IPS-20b (cell line): Measurements from ENCODE around the gene ADH6.
"Not testable (repeated sequence)": the region's sequence is repeated elsewhere in the genome, so short reads cannot be mapped to it uniquely, and the experiment has no call there.

Source experiments
- H3K27ac ChIP-seq: one replicate; pipeline ENCODE4 v1.5.1; 2013; ENCODE audit warnings: low read length
- H3K27me3 ChIP-seq: 2 replicates; pipeline ENCODE4 v1.6.1; 2013; ENCODE audit warnings: mild to moderate bottlenecking, low read length, inconsistent platforms; ENCODE audit not compliant: insufficient read depth
- H3K36me3 ChIP-seq: 2 replicates; pipeline ENCODE4 v1.6.1; 2013; ENCODE audit warnings: low read depth, mild to moderate bottlenecking, inconsistent platforms, low read length, moderate library complexity; ENCODE audit not compliant: insufficient read depth
- H3K4me1 ChIP-seq: 2 replicates; pipeline ENCODE4 v1.6.1; 2013; ENCODE audit warnings: mild to moderate bottlenecking, control low read depth, inconsistent platforms, low read length, moderate library complexity; ENCODE audit not compliant: insufficient read depth
- H3K4me3 ChIP-seq: 2 replicates; pipeline ENCODE4 v1.5.1; 2013; ENCODE audit warnings: mild to moderate bottlenecking, low read length, inconsistent platforms
- H3K9ac ChIP-seq: 2 replicates; pipeline ENCODE4 v1.6.1; 2013; ENCODE audit warnings: low read depth, mild to moderate bottlenecking, inconsistent platforms, low read length, moderate library complexity
- H3K9me3 ChIP-seq: 2 replicates; pipeline ENCODE4 v1.6.1; 2013; ENCODE audit warnings: mild to moderate bottlenecking, low read depth, low read length, inconsistent platforms; ENCODE audit not compliant: insufficient read depth

ADH6 gene

DNA sequence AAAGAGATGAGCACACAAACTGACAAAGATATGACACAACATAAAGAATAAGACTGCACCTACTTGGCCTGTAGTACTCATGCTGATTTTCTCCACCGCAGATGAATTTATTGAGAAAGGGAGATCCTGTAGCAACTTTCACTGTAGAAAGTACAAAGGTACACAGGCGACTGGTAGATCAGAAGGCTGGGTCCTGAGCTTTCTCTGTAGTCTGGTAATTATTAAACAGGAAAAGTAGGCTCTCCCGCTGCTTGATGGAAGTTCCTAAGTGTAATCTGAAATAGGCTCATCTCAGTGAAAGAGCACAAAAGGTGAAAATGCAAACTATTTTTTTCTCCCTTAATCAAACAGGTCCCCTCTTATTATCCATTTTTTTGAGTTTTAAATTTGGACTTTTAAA, at the start of gene ADH6:
Gene ADH6 (minus strand): TSS at position 175 of the 400 bp plus-strand sequence. CDS start 94 bp downstream, at position 81.
- Histone ChIP-seq H3K9me3 (0 out of 2 replicates have a peak, but pooled peaks cover 2% of the 10 kb centered on the region), H3K27ac (no peak within 1 kb of the TSS), H3K4me3 (no peak within 1 kb of the TSS), H3K4me1 (peaks cover 19% of the 10 kb centered on the region), H3K36me3 (no peaks in the 10 kb centered on the region), H3K9ac (no peak within 1 kb of the TSS), H3K27me3 (no peaks in the 10 kb centered on the region)

DNA sequence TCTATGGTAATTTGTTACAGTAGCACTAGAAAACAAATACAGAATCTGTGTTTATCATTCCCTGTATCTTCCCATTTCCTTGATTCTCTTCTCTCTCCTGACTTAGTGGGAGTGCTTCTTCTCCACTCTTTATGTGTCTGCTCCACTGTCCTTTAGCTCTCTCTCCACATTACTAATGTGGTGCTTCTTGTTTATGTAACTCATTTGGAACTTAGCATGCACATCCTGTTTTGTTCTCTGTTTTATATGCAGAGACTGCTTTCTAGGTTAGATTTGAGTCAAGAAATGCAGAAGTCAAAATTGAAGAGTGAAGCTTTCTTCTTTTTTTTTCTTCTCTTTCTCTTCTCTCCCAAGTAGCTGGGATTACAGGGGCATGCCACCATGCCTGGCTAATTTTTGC, 45.9 kb upstream of the ADH6 start:
- no peaks in the 10 kb centered on the region for H3K27me3 ChIP-seq
- peaks cover 4% of the 10 kb centered on the region; the same call in 1 of the 2 replicates for H3K9me3 ChIP-seq
- no peak overlapping the region for H3K9ac ChIP-seq
- H3K4me3 ChIP-seq: no peak overlapping the region
- H3K27ac ChIP-seq: no peak overlapping the region
- no peaks in the 10 kb centered on the region for H3K36me3 ChIP-seq
- no peaks in the 10 kb centered on the region for H3K4me1 ChIP-seq

DNA sequence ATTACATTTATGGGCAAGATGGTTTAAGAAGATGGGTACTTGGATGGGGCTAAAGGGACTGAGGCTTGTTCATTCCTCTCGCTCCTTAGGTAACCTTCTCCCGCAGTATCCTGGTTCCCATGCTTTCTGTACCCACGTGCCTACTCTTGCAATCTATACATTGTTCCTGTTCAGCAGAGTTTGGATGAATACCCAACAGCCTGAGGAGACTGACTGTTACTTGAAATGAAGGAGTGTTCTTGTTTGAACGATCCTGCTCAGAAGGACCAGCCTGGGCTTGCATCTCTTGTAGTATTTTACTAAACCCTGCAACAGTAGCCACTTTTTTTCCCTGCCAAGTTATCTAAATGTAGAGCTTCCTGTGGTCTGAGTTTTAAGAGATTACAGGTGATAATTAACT, 33.7 kb upstream of the ADH6 start:
- Histone ChIP-seq H3K9me3 (no peaks in the 10 kb centered on the region), H3K36me3 (no peaks in the 10 kb centered on the region), H3K27me3 (no peaks in the 10 kb centered on the region), H3K9ac (no peak overlapping the region), H3K27ac (no peak overlapping the region), H3K4me1 (no peaks in the 10 kb centered on the region), H3K4me3 (no peak overlapping the region)

DNA sequence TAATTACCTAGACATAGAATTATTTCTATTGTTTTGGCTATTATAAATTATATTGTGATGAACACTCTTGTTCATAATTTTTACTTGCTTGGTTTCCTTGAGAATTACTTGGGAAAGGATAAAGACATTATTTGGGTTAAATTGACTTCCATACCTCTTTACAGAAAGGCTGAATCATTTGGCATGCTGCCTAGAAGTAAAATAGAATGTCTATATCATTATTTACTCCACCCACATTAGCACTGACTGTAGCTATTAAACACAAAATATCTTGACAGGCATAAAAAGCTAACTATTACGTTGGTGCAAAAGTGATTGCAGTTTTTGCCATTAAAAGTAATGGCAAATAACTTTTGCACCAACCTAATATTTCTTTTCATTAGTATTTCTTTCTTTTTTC, 29.7 kb upstream of the ADH6 start:
- no peaks in the 10 kb centered on the region for H3K36me3 ChIP-seq
- H3K27ac ChIP-seq: no peak overlapping the region
- H3K4me1 ChIP-seq: no peaks in the 10 kb centered on the region
- no peak overlapping the region for H3K9ac ChIP-seq
- H3K27me3 ChIP-seq: no peaks in the 10 kb centered on the region
- no peaks in the 10 kb centered on the region for H3K9me3 ChIP-seq
- H3K4me3 ChIP-seq: no peak overlapping the region

DNA sequence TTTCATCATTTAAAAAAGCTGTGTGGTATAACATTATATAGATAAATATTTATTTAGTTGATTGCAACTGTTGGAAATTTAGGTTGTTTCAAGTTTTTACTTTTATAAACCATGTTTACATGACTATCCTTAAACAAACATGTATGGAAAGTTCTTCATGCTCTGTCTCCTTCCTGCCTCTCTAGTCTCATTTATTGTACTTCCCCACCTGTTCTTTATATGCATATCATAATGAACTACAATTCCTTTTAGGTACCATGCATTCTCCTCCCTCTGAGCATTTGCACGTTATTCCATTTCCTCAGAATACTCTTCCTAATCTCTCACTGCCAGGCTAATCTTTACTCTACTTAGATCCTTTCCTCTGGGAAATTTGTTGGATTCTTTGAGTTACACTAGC, 16.9 kb upstream of the ADH6 start:
- H3K27me3 ChIP-seq: no peaks in the 10 kb centered on the region
- H3K4me3 ChIP-seq: no peak overlapping the region
- H3K36me3 ChIP-seq: no peaks in the 10 kb centered on the region
- H3K27ac ChIP-seq: no peak overlapping the region
- no peak overlapping the region for H3K9ac ChIP-seq
- no peaks in the 10 kb centered on the region for H3K4me1 ChIP-seq
- H3K9me3 ChIP-seq: peaks cover 7% of the 10 kb centered on the region; the same call in 1 of the 2 replicates

DNA sequence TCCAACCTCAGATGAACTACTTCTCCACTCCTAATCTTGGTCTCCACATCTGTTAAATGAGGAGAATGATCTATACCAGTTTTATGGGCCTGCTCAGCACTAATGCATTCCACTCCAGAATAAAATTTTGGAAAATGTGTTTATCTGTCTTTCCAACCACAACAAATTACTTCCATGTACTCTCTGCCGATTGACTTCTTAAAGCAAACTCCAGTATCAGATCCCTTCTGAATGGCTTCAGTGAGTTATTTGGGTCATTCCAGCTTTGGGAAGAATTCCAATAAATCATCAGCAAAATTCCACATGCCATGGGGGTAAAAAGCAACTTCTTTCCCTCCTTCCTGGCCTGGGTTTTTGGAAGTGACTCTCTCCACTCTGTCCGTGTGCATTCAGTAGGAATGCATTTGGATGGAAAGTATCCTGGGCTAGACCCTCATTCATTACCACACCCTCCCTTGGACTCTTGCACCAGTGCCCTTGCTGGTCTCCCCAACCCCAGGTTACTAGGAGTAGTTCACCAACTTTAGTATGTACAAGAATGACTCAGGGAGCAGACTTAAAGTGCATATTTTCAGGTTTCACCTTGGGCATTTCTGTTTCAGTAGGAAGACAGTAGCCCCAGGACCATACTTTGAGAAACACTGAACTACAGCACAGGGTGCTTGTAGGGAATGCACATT, 15.4 kb upstream of the ADH6 start:
- Histone ChIP-seq H3K4me1 (no peaks in the 10 kb centered on the region), H3K9me3 (peaks cover 6% of the 10 kb centered on the region; the same call in 1 of the 2 replicates), H3K9ac (no peak overlapping the region), H3K36me3 (no peaks in the 10 kb centered on the region), H3K27ac (no peak overlapping the region), H3K27me3 (no peaks in the 10 kb centered on the region), H3K4me3 (no peak overlapping the region)

DNA sequence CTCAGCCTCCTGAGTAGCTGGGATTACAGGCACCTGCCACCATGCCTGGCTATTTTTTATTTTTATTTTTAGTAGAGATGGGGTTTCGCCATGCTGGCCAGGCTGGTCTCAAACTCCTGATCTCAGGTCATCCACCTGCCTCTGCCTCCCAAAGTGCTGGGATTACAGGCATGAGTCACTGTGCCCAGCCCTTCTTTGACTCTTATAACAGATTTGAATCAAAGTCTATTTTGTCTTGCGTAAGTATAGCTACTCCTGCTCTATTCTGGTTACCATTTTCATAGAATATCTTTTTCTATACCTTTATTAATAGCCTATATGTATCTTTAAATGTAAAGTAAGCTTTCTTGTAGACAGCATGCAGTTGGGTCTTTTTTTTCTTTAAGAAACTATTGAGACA, 14.4 kb upstream of the ADH6 start:
- not testable (repeated sequence) for H3K27me3 ChIP-seq, H3K27ac ChIP-seq, H3K9me3 ChIP-seq, H3K4me1 ChIP-seq, H3K4me3 ChIP-seq, H3K36me3 ChIP-seq, H3K9ac ChIP-seq

DNA sequence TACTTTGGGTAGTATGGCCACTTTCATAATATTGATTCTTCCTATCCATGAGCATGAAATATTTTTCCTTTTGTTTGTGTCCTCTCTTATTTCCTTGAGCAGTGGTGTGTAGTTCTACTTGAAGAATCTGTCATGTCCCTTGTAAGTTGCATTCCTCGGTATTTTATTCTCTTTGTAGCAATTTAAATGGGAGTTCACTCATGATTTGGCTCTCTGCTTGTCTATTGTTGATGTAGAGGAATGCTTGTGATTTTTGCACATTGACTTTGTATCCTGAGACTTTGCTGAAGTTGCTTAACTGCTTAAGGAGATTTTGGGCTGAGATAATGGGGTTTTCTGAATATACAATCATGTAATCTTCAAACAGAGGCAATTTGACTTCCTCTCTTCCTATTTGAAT, 9.7 kb upstream of the ADH6 start:
- H3K27me3 ChIP-seq, H3K27ac ChIP-seq, H3K9me3 ChIP-seq, H3K4me3 ChIP-seq, H3K4me1 ChIP-seq, H3K36me3 ChIP-seq, H3K9ac ChIP-seq: not testable (repeated sequence)

DNA sequence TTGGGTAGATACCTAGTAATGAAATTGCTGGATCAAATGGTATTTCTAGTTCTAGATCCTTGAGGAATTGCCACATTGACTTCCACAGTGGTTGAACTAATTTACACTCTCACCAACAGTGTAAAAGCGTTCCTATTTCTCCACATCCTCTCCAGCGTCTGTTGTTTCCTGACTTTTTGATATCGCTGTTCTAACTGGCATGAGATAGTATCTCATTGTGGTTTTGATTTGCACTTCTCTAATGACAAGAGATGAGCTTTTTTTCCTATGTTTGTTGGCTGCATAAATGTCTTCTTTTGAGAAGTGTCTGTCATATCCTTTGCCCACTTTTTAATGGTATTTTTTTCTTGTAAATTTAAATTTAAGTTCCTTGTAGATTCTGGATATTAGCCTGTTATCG, 8.6 kb upstream of the ADH6 start:
- not testable (repeated sequence) for H3K27ac ChIP-seq, H3K4me1 ChIP-seq, H3K9ac ChIP-seq, H3K36me3 ChIP-seq, H3K27me3 ChIP-seq, H3K4me3 ChIP-seq, H3K9me3 ChIP-seq

DNA sequence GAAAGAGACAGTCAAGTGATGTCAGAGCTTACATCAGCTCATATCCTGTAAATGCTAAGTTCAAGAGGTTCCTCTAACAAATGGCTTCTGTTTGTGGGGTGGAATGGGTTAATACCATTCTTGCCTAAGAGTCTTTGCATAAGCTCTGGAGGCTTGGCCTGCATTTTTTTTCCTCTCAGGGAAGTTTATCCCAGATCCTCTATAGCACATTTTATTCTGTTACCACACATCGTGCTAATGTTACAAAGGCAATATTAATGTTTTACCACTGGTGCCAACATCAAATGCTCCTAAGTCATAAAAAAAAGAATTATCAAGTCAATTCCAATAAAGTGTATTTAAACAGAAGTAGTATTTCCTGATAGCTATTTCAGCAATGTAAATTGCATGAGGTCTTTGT, 2.9 kb upstream of the ADH6 start:
- H3K4me3 ChIP-seq: no peak overlapping the region

DNA sequence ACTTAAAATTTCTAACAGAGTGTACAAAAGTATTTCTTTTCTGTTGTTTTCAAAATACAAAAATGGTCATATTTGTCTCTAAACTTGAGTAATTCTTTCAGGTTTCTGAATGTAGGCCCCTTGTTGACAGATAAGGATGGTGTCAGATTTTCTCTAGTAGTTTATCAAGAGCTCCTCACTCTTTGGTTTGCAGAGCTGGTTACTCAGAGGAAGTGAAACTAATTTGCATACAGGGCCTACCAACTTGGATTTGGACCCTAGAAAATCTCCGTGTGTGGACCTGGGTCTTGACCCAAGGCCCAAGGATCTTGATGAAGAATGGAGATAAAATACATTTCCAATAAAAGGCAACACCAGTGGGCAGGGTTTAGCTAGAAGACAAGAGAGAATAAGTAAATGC, 433 bp upstream of the ADH6 start:
- Histone ChIP-seq H3K27ac (no peak overlapping the region), H3K9me3 (0 out of 2 replicates have a peak, but pooled peaks cover 2% of the 10 kb centered on the region), H3K36me3 (no peaks in the 10 kb centered on the region), H3K4me3 (no peak overlapping the region), H3K4me1 (peaks cover 19% of the 10 kb centered on the region), H3K9ac (no peak overlapping the region), H3K27me3 (no peaks in the 10 kb centered on the region)

More for the DNA sequence above, 2.9 kb upstream of the ADH6 start:
- Histone ChIP-seq H3K36me3 (no peaks in the 10 kb centered on the region), H3K9me3 (0 out of 2 replicates have a peak, but pooled peaks cover 2% of the 10 kb centered on the region), H3K27ac (no peak overlapping the region), H3K4me1 (peaks cover 19% of the 10 kb centered on the region), H3K27me3 (no peaks in the 10 kb centered on the region), H3K9ac (no peak overlapping the region)

DNA sequence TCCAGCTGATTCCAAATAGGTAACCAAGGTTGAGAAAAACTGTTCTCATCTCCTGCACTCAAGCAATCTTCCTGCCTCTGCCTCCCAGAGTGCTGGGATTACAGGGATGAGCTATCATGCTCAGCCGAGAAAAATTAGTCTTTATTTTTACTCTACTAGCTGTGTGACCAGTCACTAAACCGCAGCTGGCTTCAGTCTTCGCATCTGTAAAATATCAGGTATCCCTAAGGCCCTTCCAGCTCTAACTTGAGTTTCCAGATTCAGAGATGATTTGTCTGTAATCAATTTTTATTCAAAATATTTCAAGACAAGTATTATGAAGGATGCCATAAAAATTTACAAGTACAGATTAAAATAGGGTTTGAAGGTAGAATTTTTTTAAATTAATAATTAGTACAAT, 3.5 kb downstream of the ADH6 start:
- Histone ChIP-seq H3K4me1 (peaks cover 12% of the 10 kb centered on the region; the same call in 1 of the 2 replicates), H3K27ac (no peak overlapping the region), H3K27me3 (no peaks in the 10 kb centered on the region), H3K4me3 (no peak overlapping the region), H3K36me3 (no peaks in the 10 kb centered on the region), H3K9ac (no peak overlapping the region), H3K9me3 (0 out of 2 replicates have a peak, but pooled peaks cover 2% of the 10 kb centered on the region)
